ENCODE results near the gene PFKFB3.
"Not testable (repeated sequence)": the region's sequence is repeated elsewhere in the genome, so short reads cannot be mapped to it uniquely, and the experiment has no call there.

Gene PFKFB3

GRCh38 chr10:6236349-6237198 lies 33.8 kb downstream of the PFKFB3 start:
- DNase-seq (ENCODE audit: low read depth), result no peak

DNA sequence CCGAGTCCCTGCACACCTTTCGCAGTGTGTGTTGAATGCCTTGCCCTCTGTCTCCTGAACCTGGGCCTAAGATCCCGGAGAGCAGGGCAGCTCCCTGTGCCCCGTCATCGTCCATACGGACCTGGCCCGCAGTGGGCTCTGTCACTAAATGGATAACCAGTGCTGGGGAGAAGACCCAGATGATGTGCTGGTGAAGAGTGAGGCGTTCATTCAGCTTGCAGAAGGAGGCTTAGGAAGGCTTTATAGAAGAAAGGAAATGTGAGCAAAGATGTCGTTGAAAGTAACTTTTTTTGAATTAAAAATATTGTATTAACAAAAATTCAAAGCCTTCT lies 34.4 kb downstream of the PFKFB3 start:
- no peak for DNase-seq (ENCODE audit: low read depth)

GRCh38 chr10:6238587-6239212 lies 36.0 kb downstream of the PFKFB3 start:
- not testable (repeated sequence) for DNase-seq (ENCODE audit: low read depth)

DNA sequence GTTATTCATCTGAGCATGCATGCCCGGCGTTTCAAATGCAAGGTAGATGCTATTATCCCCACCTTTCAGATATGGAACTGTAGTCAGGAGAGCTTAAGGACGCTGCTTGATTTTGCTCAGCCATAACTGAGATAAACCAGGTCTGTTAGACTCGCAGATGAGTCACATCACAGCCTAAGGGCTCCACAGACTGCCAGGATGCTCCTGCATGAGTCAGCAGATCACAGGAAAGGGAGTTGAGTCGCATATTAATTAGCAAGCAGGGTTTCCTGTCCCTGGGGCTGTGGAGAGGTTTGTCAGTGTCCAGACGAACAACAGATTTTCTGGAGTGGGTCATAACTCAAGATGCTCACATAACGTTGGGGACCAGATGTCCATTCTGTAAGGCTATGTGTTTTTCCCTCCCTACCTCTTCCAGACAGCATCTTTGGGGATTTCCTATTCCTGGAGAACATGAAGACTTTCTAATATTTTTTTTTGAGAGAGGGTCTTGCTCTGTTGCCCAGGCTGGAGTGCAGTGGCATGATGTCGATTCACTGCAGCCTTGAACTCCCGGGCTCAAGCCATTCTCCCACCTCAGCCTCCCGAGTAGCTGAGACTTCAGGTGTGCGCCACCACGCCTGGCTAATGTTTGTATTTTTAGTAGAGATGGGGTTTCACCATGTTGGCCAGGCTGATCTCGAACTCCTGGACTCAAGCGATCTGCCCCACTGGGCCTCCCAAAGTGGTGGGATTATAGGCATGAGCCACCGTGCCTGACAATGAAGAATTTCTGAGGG lies 36.7 kb downstream of the PFKFB3 start:
- DNase-seq (ENCODE audit: low read depth), result peak; percentile 32

GRCh38 chr10:6240254-6240653 lies 37.5 kb downstream of the PFKFB3 start:
- DNase-seq (ENCODE audit: low read depth), result no peak

DNA sequence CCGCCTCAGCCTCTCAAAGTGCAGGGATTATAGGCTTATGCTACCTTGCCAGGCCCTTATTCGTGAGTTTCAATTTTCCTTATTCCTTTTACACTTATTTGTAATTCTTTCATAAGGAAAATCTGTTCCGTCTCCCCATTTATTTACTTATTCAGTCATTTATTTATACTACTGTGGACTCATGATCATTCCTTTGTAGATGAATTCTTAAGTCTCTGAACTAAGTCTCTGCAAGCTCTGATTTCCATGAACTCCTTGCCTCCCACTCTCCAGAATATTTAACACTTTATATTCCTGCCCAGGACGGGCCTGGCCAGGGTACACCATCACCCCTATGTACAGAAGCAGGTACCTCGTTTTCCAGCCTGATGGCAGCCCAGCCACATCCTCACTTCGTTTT lies 39.4 kb downstream of the PFKFB3 start:
- no peak for DNase-seq (ENCODE audit: low read depth)

- DNase-seq (ENCODE audit: low read depth), result no peak
Observed at GRCh38 chr10:6244510-6244909, 41.8 kb downstream of the PFKFB3 start.

GRCh38 chr10:6247041-6247712 lies 44.4 kb downstream of the PFKFB3 start:
- no peak for DNase-seq (ENCODE audit: low read depth)

DNA sequence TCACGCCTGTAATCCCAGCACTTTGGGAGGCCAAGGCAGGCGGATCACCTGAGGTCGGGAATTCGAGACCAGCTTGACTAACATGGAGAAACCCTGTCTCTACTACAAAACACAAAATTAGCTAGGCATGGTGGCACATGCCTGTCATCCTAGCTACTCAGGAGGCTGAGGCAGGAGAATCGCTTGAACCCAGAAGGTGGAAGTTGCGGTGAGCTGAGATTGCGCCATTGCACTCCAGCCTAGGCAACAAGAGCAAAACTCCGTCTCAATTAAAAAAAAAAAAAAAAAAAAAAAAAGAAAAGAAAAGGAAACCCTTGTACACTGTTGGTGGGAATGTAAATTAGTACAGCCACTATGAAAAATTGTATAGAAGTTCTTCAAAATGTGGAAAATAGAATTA lies 46.2 kb downstream of the PFKFB3 start:
- not testable (repeated sequence) for DNase-seq (ENCODE audit: low read depth)

- no peak for DNase-seq (ENCODE audit: low read depth)
Observed at GRCh38 chr10:6249698-6250097, 47.0 kb downstream of the PFKFB3 start.

DNA sequence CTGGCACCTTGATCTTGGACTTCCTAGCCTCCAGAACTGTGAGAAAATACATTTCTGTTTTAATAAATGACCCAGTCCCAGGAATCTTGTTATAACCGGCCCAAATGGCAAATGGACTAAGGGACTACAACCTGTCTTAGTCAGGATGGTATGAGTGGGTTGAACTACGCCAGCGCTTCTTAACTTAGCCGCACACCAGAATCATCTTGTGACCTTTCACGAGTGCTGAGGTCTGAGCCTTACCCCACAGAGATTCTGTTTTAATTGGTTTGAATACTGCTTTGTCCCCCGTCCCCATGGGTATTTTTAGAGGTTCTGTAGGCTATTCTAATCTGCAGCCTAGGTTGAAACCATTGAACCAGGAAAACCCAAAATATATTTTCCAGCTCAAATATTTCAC lies 48.0 kb downstream of the PFKFB3 start:
- DNase-seq (ENCODE audit: low read depth), result no peak

- no peak for DNase-seq (ENCODE audit: low read depth)
Observed at GRCh38 chr10:6254201-6254600, 51.5 kb downstream of the PFKFB3 start.

DNA sequence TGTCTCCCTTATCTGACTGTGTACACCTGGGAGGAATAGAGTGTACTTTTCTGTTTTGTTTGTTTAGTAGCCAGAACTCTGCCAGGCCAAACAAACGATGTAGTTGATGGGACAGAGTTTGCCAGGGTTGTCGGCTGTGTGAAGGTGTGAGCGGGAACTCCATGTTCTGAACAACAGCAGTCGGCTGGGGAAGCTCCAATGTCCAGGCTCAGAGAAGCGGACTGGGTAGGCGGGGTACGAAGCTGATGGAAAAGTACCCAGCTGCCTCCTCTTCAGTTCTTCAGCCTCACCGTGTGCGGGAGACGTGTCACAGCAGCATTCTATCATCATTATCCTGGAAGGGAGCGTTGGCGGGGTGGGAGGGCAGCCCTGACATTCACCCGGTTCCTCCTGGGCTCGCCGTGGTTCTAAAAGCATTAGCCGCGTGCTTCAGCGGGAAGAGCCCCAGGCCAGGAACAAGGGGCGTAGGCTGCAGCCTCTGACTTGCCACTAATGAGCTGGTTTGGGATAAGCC lies 52.9 kb downstream of the PFKFB3 start:
- DNase-seq (ENCODE audit: low read depth), result no peak

- DNase-seq (ENCODE audit: low read depth), result no peak
Observed at GRCh38 chr10:6256439-6256838, 53.7 kb downstream of the PFKFB3 start.

DNA sequence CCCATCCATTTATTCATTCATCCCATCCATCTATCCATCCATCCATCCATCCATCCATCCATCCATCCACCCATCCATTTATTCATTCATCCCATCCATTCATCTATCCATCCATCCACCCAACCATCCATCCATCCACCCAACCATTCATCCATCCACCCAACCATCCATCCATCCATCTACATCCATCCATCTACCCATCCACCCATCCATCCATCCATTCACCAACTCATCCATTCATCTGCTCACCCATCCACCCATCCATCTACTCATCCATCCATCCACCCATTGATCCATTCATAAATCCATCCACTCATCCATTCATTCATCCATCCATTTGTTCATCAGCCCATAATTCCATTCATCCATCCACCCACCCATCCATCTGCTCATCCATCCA lies 56.4 kb downstream of the PFKFB3 start:
- DNase-seq (ENCODE audit: low read depth), result no peak

DNA sequence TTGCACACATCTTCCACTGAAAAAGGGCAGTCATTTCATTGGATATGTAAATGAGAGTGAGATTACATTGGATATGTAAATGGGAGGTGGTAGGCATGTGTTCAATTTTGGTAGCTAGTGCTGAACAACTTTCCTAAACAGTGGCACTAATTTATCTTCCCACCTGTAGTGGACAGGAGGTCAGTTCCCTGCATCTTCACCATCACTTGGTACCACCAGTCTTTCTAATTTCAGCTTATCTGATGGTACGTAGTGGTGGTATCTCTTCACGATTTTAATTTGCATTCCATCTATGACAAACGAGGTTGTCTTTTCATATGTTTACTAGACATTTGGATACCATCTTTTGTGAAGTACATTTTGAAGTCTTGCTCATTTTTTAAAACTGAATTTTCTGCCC lies 58.1 kb downstream of the PFKFB3 start:
- DNase-seq (ENCODE audit: low read depth), result no peak

DNA sequence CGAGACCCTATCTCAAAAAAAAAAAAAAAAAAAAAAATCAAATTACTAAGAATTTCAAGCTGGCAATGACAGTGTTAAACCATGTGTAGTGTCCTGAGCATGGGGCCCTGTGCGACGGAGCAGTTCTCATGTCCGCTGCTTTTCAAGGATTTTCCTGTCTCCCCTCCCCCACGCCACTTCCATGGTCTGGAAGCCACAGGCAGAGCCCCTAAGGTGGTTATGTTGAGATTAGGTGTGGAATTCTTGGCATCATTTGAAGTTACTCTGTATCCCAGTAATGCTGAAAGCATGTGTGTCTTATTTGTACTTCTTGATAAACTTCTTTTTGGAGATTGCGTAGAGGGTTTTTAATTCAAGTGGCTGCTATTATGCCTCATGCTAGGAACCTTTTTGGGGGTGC lies 65.2 kb downstream of the PFKFB3 start:
- no peak for DNase-seq (ENCODE audit: low read depth)

GRCh38 chr10:6269432-6269831 lies 66.7 kb downstream of the PFKFB3 start:
- DNase-seq (ENCODE audit: low read depth), result no peak

DNA sequence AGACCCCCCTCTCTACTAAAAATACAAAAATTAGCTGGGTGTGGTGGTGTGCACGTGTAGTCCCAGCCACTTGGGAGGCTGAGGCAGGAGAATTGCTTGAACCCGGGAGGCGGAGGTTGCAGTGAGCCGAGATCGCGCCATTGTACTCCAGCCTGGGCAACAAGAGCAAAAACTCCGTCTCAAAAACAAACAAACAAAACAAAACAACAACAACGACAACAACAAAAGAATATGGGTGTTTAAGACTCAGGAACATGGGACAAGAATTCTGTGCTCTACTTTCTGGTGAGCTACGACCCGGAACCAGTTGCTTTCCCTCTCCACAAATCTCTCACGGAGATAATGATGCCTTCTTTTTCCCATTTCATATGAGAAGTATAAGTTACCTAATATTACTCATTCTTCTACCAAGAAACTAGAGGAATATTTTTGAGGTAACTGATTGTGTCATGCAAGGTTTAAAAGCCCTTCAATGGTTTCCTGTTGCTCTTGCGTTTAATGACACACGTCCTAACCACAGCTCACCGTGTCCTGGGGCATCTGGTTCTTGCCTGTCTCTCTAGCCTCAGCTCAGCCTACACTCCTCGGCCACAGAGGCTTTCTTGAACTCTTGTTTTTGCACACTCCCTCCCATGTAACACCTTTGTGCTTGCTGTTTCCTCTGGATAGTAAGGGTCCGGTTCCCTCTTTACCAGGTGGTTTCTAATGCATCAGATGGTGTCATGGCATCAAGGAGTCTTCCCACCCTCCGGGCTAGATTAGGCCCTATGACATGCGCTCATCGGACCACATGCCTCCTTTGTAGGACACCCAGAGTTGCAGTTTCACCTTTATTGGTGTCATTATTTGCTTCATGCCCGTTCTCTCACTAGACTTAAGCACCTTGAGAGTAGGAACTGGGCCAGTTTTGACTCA lies 67.5 kb downstream of the PFKFB3 start:
- DNase-seq (ENCODE audit: low read depth), result peak; percentile 61

- DNase-seq (ENCODE audit: low read depth), result no peak
Observed at GRCh38 chr10:6270951-6271350, 68.2 kb downstream of the PFKFB3 start.

DNA sequence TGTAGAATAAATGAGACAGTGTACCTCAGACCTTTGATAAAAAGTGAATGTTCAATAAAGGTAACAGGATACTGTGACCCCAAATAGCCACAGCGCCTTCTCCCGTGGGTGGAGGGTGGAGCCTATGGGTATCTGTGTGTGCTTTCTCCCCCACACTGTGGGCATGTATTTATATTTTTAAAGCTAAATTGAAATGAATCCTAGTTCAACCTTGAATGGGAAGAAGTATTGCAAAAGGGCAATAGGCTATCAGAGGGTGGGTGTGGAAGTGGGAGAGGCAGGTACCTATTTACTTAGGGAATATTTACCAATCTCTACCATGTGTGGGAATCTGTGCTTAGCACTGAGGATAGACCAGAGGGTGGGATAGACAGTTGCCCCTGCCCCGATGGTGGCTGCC lies 68.9 kb downstream of the PFKFB3 start:
- DNase-seq (ENCODE audit: low read depth), result no peak

All from stimulated activated CD8-positive, alpha-beta memory T cell treated with anti-CD3 and anti-CD28 coated beads, Interleukin-4, amount 100 ng/mL, for 24 hours (primary cell).